HS-27A (cell line): Measurements from ENCODE around the gene SPRTN.

Source experiments
- DNase-seq: peaks from one replicate; pipeline ENCODE4 v3.0.0-alpha.2; 2012; ENCODE audit warnings: low read depth, missing footprints

The SPRTN gene

GRCh38 chr1:231338270-231339128, at the start of gene SPRTN:
SPRTN (plus strand) TSS chr1:231338293; CDS start chr1:231338384, 91 bp downstream.
- no peak for DNase-seq

- DNase-seq, result no peak
Measured at GRCh38 chr1:231295938-231296337, 42.2 kb upstream of the SPRTN start.

DNA sequence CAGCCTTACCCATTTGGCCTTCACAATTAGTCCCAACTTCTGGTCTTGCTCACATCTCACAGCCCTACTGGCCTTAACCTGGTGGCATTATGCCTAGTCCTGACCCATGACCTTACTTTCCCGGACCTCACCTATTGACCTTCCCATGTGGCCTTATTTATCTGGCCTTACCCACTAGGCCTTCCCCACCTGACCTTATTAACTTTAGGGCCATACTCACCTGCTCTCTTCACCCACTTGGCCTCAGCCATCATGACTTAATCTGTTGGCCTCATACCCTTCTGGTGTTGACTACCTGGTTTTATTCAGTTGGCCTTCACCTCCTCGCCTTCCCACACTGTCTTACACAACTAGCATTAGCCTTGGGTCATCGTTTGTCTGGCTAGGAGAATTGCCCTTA, 36.1 kb upstream of the SPRTN start:
- no peak for DNase-seq

DNA sequence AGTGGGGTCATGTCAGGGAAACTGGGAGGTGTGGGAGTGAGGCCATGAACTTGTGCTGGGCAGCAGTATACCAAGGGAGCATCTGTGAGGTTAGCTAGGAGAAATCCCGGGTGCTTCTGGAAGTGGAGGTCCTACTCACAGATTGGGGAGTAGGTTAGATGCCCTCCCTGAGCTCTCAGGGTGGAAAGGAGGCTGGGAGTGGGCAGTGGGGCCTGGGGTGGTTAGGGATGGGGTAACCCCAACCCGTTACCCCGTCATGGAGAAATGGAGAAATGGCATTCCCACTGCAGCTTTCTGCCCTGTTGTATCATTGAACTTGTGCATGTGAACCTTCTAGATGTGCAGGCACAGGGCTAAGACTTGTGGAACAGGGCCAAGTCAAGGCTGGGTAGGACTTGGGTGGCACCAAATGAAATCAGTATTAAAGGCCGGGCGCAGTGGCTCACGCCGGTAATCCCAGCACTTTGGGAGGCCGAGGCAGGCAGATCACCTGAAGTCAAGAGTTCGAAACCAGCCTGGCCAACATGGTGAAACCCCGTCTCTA, 27.6 kb upstream of the SPRTN start:
- DNase-seq, result no peak

- no peak for DNase-seq
Measured at GRCh38 chr1:231311720-231312431, 26.2 kb upstream of the SPRTN start.

DNA sequence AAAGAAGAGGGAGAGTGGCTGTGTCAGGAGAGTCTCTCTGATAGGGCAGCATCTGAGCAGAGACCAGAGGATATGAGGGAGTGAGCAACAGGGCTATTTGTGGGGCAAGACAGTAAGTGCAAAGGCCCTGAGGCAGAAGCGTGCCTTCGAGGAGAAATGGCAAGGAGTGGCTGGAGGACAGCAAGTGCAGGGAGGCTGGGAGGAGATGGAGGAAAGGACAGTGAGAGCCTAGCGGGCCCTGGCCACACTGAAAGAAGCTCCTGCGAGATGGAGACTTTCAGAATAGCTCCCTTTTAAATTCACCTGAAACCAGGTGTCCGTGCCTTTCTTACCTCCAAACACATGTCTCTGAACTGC, 25.7 kb upstream of the SPRTN start:
- DNase-seq, result no peak

GRCh38 chr1:231313661-231314060, 24.4 kb upstream of the SPRTN start:
- no peak for DNase-seq

DNA sequence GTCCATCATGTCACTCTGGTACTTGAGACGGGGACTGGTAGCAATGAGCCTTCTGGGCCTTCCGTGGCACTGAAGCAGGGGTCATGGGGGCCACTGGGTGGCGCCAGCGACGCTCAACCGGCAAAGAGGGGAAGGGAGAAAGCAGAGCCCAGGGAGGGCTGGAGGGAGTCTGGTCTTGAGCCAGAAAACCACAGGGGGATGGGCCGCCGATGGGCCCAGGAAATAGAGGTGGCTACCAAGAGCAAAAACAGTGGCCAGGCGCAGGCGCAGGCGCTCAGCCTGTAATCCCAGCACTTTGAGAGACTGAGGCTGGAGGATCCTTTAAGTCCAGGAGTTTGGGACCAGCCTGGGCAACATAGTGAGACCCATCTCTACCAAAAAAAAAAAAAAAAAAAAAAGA, 22.2 kb upstream of the SPRTN start:
- no peak for DNase-seq

- DNase-seq, result no peak
Measured at GRCh38 chr1:231317306-231318014, 20.6 kb upstream of the SPRTN start.

DNA sequence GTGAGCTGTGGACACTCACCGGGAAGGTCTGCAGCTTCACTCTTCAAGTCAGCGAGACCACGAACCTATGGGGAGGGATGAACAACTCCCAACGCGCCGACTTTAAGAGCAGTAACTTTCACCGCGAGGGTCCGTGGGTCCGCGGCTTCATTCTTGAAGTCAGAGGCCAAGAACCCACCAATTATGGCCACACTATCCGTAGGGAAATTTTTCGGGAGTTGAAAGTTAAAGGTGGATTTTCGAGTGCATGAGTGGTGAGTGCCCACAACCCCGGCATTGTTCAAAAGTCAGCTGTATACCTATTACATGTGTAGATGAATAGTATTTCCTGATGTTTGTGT, 20.1 kb upstream of the SPRTN start:
- no peak for DNase-seq

- DNase-seq, result no peak
Measured at GRCh38 chr1:231318568-231318967, 19.5 kb upstream of the SPRTN start.

GRCh38 chr1:231319080-231319479, 19.0 kb upstream of the SPRTN start:
- no peak for DNase-seq

DNA sequence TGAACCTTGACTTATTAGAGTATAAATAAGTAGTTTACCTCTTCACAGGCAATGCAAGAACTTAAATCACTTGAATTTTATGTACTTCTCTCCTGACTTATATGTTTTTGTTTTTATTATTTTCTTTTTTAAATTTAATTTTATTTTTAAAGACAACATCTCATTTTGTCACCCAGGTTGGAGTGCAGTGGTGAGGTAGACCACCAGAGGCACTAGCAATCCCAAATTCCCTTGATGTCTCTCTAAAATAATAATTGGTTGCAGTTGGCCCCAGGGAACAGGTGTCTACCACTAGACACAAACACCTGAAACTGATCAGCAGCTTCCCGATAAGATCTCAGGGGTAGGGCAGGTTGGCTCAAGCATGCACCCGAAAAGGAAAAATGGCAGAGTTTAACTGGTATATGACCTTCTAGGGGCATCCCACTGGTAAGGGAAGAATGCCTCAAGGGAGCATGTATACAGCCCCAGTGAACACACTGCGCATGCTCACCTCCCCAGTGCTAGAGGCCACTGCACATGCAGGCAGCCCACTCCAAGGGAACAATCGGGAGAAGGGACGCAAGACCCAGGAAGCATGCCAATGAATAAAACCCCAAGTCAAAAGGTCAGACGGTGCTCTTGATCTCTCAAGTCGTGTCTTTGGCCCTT, 15.1 kb upstream of the SPRTN start:
- DNase-seq, result no peak

DNA sequence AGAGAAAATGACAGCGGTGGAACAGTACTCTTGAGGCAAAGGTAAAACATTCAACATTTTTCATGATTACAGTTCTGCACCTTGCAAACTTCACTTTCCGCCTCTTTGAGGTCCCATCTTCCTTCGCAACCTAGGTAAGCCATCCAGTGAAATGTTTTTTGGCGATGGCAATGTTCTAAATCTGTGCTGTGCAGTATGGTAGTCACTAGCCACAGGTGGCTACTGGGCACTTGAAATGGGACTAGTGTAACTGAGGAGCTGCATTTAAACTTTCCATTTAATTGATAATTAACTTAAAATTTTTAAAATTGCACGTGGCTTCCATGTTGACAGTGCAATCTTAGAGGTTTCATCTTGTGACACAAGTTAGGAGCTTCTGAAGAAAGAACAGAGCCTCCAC, 13.4 kb upstream of the SPRTN start:
- DNase-seq, result no peak

DNA sequence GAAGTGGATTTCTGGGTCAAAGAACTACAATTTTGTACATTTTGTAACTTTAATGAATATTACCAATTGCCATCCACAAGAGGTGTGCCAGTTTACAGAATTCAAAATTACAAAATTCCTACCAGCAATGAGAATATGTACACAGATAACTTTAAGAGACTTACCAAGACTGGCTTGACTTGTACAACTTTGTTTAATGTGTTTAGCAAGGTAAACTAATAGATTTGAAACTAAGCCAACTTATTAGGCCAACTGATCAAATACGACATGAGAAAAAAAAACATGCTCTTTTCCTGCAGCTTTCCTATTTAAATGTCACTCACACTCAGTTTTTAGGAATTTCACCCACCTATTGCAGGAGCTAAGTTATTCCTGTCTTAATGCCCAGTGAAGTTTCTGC, 11.8 kb upstream of the SPRTN start:
- no peak for DNase-seq

DNA sequence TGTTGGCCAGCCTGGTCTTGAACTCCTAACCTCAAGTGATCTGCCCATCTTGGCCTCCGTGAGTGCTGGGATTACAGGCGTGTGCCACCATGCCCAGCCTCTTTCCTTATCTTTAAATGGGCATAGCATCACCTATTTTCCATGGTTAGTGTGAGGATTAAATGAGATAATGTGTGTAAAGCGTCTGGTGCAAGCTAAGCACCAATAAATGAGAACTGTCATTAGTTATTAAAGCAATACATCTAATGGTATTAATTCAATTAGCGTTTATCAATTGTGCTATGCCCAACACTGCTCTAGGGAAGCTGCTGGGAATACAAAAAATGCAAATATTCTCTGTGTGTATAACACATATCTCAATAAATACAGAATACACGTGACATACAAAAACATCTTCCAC, 10.5 kb upstream of the SPRTN start:
- DNase-seq, result no peak

- DNase-seq, result no peak
Measured at GRCh38 chr1:231329483-231329882, 8.6 kb upstream of the SPRTN start.

GRCh38 chr1:231332761-231333160, 5.3 kb upstream of the SPRTN start:
- DNase-seq, result no peak

DNA sequence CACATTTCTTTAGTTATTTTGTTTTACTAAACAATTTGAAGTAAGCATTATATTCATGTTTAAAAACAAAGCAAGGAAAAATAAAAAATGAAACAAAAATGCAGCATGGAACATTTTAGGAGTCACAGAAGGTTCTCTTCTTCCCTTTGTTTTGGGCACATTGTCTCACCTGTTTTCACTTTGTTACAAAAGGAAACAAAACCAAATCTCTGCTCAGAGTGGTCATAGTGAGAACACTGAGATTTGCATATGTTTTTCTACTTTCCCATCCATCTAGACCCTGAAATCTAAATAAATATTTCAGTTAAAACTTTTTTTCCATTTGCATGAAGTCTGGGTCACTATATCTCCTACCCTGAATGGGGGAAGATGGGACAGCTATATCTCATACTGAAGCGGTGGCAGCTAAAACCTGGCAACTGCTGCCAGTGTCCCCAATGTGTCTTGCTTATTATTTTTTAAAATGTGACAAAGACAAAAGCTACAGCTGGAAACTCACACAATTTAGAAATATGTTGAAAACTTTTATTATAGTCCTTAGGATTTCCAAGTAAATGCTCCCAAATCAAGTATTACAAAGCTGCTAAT, 3.9 kb upstream of the SPRTN start:
- no peak for DNase-seq

GRCh38 chr1:231334952-231335351, 3.1 kb upstream of the SPRTN start:
- DNase-seq, result no peak

DNA sequence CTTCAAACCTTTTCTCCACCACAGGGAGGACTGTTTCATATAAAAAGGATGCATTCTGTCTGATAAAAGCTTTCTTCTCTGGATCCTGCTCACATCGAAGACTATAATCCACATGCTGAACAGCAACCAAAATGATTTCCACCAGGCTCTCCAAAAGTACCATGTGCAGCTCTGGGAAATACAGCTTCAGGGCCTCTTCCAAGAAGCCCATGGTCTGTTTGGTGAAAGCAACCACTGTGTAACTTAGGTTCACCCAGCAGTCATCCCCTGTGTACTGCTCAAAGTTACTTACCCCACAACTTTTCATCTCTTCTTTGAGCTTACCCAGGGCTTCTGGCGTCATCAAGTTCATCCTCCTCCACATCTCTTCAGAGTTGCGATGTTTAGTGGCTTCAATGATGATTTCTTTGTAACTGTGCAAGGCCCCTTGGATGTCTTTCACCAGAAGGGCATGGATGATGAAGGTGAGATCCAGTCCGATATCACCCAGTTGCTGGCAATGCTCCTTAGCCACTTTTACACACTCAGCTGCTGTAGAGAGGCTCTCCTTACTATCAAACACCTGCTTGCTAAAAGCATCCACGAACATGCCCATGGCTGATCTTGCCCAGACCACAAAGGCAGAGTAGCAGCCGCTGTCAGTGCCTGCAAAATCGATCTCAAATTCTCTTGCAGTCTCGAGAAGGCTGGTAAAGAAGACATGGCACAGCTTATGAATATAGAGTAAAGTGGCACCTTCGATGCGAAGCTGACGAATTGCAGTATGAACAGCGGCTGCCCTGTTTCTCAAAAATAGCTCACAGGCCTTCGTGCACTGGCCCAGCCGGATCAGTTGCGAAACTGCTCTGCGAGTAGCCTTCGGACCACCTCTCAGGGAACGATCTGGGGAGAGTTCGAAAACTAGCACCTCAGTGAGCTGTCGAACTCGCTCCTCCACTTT, 2.2 kb upstream of the SPRTN start:
- no peak for DNase-seq
